Measurements from ENCODE around the gene AHDC1. TPM values are rescaled to one million over a fixed set of nuclear protein-coding genes. Genes with fewer than 3 reads are reported as not detected.

The AHDC1 gene
- total and polyA plus RNA-seq, 2 of the 13 experiments (the other 11 are each of a cell fraction or from before 2014, with no cell fraction given) = 1.0 to 2.7 TPM

DNA sequence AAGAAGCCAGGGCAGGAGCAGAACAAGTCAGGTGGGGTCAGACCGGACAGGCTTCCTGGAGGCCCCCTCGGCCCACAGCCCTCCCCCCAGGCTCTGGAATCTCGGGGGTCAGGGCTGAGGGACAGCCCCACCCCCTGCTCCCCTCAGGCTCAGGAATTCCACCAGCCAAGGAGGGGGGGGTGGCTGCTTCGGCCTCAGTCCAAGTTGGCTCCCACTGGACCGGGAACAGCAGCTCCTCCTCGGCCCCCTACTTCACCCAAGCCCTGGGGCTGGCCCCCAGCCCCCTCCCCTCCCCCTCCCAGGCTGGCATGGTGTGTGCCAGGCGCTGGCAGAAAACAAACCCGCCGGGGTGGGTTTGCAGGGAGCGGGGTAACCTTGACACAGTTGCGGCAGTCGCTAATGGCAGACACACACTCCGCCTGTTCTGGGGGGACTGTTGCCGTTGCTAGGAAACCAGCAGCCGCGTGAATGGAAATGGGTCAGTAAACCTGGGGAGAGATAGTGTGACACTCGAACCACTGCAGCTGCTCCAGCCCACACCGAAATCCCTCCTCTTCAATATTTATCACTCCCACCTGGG, 32.4 kb downstream of the AHDC1 start (continued):
- TF ChIP-seq MTF2 (CRISPR knock-in tag; IDR thresholded peaks at IDR 0.05; ENCODE audit: borderline replicate concordance) (no peak), FOXJ3 (CRISPR knock-in tag; IDR thresholded peaks at IDR 0.05; ENCODE audit: borderline replicate concordance) (no peak), ZNF619 (CRISPR knock-in tag; IDR thresholded peaks at IDR 0.05) (no peak), MAF1 (CRISPR knock-in tag; IDR thresholded peaks at IDR 0.05; ENCODE audit: borderline replicate concordance) (no peak)

DNA sequence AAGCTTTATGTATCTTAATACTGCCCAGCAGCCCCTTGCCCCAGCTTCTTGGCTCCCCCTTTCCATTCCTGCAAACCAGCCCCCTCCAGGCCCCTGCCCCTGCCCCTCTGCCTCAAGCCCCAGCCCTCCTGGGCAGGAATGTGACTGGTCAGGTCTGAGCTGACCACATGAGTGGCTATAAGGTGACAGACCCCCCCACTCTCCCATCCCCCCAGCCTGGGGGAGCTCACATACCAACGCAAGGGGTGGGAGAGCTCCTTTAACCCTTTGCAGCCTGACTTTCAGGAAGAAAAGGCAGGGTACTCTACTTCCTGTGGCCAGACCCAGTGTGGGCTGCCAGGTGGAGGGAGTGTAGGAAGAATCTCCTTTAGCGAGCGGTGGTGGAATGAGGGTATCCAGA, 33.2 kb downstream of the AHDC1 start:
- TF ChIP-seq TEAD3 (CRISPR knock-in tag; optimal IDR thresholded peaks at IDR 0.05; ENCODE audit: borderline replicate concordance) = peak; percentile 41
- TF ChIP-seq, protein P1, sequence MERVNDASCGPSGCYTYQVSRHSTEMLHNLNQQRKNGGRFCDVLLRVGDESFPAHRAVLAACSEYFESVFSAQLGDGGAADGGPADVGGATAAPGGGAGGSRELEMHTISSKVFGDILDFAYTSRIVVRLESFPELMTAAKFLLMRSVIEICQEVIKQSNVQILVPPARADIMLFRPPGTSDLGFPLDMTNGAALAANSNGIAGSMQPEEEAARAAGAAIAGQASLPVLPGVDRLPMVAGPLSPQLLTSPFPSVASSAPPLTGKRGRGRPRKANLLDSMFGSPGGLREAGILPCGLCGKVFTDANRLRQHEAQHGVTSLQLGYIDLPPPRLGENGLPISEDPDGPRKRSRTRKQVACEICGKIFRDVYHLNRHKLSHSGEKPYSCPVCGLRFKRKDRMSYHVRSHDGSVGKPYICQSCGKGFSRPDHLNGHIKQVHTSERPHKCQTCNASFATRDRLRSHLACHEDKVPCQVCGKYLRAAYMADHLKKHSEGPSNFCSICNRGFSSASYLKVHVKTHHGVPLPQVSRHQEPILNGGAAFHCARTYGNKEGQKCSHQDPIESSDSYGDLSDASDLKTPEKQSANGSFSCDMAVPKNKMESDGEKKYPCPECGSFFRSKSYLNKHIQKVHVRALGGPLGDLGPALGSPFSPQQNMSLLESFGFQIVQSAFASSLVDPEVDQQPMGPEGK (CRISPR knock-in tag; IDR thresholded peaks at IDR 0.05) = peak; percentile 79; the same call in 1 of the 2 replicates
- TF ChIP-seq, protein P2, sequence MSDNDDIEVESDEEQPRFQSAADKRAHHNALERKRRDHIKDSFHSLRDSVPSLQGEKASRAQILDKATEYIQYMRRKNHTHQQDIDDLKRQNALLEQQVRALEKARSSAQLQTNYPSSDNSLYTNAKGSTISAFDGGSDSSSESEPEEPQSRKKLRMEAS (IDR thresholded peaks at IDR 0.05) = no peak
- TF ChIP-seq, protein P3, sequence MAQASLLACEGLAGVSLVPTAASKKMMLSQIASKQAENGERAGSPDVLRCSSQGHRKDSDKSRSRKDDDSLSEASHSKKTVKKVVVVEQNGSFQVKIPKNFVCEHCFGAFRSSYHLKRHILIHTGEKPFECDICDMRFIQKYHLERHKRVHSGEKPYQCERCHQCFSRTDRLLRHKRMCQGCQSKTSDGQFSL (CRISPR knock-in tag; IDR thresholded peaks at IDR 0.05) = peak; percentile 78
- TF ChIP-seq ZNF652 (CRISPR knock-in tag; IDR thresholded peaks at IDR 0.05; ENCODE audit: borderline replicate concordance, low read depth) = peak; percentile 92
- TF ChIP-seq, protein P4, sequence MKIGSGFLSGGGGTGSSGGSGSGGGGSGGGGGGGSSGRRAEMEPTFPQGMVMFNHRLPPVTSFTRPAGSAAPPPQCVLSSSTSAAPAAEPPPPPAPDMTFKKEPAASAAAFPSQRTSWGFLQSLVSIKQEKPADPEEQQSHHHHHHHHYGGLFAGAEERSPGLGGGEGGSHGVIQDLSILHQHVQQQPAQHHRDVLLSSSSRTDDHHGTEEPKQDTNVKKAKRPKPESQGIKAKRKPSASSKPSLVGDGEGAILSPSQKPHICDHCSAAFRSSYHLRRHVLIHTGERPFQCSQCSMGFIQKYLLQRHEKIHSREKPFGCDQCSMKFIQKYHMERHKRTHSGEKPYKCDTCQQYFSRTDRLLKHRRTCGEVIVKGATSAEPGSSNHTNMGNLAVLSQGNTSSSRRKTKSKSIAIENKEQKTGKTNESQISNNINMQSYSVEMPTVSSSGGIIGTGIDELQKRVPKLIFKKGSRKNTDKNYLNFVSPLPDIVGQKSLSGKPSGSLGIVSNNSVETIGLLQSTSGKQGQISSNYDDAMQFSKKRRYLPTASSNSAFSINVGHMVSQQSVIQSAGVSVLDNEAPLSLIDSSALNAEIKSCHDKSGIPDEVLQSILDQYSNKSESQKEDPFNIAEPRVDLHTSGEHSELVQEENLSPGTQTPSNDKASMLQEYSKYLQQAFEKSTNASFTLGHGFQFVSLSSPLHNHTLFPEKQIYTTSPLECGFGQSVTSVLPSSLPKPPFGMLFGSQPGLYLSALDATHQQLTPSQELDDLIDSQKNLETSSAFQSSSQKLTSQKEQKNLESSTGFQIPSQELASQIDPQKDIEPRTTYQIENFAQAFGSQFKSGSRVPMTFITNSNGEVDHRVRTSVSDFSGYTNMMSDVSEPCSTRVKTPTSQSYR (CRISPR knock-in tag; IDR thresholded peaks at IDR 0.05; ENCODE audit: borderline replicate concordance) = peak; percentile 50; the same call in 1 of the 2 replicates
- Histone ChIP-seq H3K27ac (ENCODE audit: extremely low read length, insufficient read depth, low read length) (peak overlapping the region; percentile 58), H3K4me2 (ENCODE audit: low read depth, low read length) (peak overlapping the region; percentile 95), H3K9me3 (ENCODE audit: low read length) (no peaks in the 10 kb centered on the region), H4K20me1 (ENCODE audit: insufficient read depth, low read length) (peaks cover 15% of the 10 kb centered on the region), H3K36me3 (replicated peaks in 1 of 2; ENCODE audit: control insufficient read depth in 1 of 2, insufficient read depth in 2 of 2, low read length in 2 of 2) (no peaks in the 10 kb centered on the region), H2AFZ (ENCODE audit: low read length) (no peak overlapping the region), H3K27me3 (ENCODE audit: control insufficient read depth in 1 of 2, insufficient read depth in 2 of 2, low read length in 2 of 2) (no peaks in the 10 kb centered on the region), H3K9ac (ENCODE audit: insufficient read depth, low read depth, low read length) (0 out of 2 replicates have a peak overlapping the region, but pooled peaks have one; percentile 30), H3K79me2 (ENCODE audit: insufficient read depth, low read length) (peaks cover 31% of the 10 kb centered on the region), H3K4me3 (replicated peaks in 1 of 3; ENCODE audit: insufficient read depth in 1 of 3, low read depth in 2 of 3, low read length in 3 of 3) (0 out of 6 replicates have a peak overlapping the region, but pooled peaks of 1 of the 3 experiments have one; percentile 66), H3K4me1 (ENCODE audit: insufficient read depth, low read length) (peaks cover 91% of the 10 kb centered on the region)
- FAIRE-seq = no peak
- ChIA-PET CTCF (ENCODE audit: low intra/inter-chr PET ratio, low total read pairs) (interaction anchor here (1.3 kb wide), 1 partner anchor 14 kb away, joined by 3 read pairs; no protein-coding TSS in a partner anchor), POLR2A (interaction anchor here (0.9 to 4.2 kb wide), 7 partner anchors 11 to 81 kb away, joined by 3 to 30 read pairs (median 5); partner anchors contain the start of gene WASF2)
- DNase-seq (ENCODE audit: low spot score) = peak; percentile 35
- no peak for ATAC-seq
- BruUV-seq (replicated peaks) = no TSS peak
- intact Hi-C loops (cut with micrococcal nuclease; ENCODE audit: unreplicated experiment) (loop anchor here (5.0 kb wide), 1 partner anchor 43 kb away; no protein-coding TSS in a partner anchor), in situ Hi-C loops (cut with HindIII; ENCODE audit: extremely low pct_ligation_motif_present, low pct_unique_long_range_greater_than_20kb) (no loop called here)
- WGBS (ENCODE audit: low lambda C conversion rate) = 39% methylated on average over 3 of the region's 3 CpGs

All from HepG2 (cell line).